Measurements from ENCODE around the gene IDH3A. TPM values are rescaled to one million over a fixed set of nuclear protein-coding genes. Genes with fewer than 3 reads are reported as not detected.

The IDH3A gene
- total RNA-seq, 1 donor from 2014 or later = 19.3 TPM

- no peak overlapping the region for H3K9ac ChIP-seq
- DNase-seq (ENCODE audit: low spot score) = no peak
- no peak overlapping the region for H3K4me3 ChIP-seq
- Mint-ChIP-seq H3K36me3 (peaks cover 12% of the 10 kb centered on the region), H3K4me1 (no peaks in the 10 kb centered on the region), H3K27ac (peak overlapping the region; percentile 54), H3K27me3 (ENCODE audit: insufficient read depth, low read depth) (no peaks in the 10 kb centered on the region), H3K4me3 (no peak overlapping the region), H3K9me3 (no peaks in the 10 kb centered on the region)
- H3K4me1 ChIP-seq = no peaks in the 10 kb centered on the region
- no peak overlapping the region for H3K4me2 ChIP-seq
- H3K79me2 ChIP-seq (ENCODE audit: low read depth) = no peaks in the 10 kb centered on the region
- H3K9me3 ChIP-seq (ENCODE audit: low read depth) = no peaks in the 10 kb centered on the region
- H2AFZ ChIP-seq (replicated peaks) = no peak overlapping the region
- no peaks in the 10 kb centered on the region for H3K27me3 ChIP-seq
- no peaks in the 10 kb centered on the region for H4K20me1 ChIP-seq (ENCODE audit: low read depth)
- no peak overlapping the region for H3K27ac ChIP-seq
- H3K36me3 ChIP-seq = no peaks in the 10 kb centered on the region
- TF ChIP-seq EZH2 (IDR thresholded peaks at IDR 0.05) (no peak), EZH2phosphoT487 (IDR thresholded peaks at IDR 0.05) (no peak), CTCF (IDR thresholded peaks at IDR 0.05) (no peak)
- no peaks in the 10 kb centered on the region for H3F3A ChIP-seq (ENCODE audit: low read depth)
These were observed 12.9 kb downstream of the IDH3A start for GRCh38 chr15:78162038-78162437.

- TF ChIP-seq CTCF (IDR thresholded peaks at IDR 0.05) (no peak), EZH2phosphoT487 (IDR thresholded peaks at IDR 0.05) (no peak), EZH2 (IDR thresholded peaks at IDR 0.05) (no peak)
- no peak overlapping the region for H2AFZ ChIP-seq (replicated peaks)
- DNase-seq (ENCODE audit: low spot score) = no peak
- H3K9ac ChIP-seq = no peak overlapping the region
- no peak overlapping the region for H3K4me2 ChIP-seq
- H3K4me3 Mint-ChIP-seq = no peak overlapping the region
- H3K9me3 Mint-ChIP-seq = no peaks in the 10 kb centered on the region
- H3K4me3 ChIP-seq = no peak overlapping the region
- no peaks in the 10 kb centered on the region for H3K79me2 ChIP-seq (ENCODE audit: low read depth)
- peaks cover 2% of the 10 kb centered on the region for H3K36me3 ChIP-seq
- H3K9me3 ChIP-seq (ENCODE audit: low read depth) = no peaks in the 10 kb centered on the region
- H3K27me3 Mint-ChIP-seq (ENCODE audit: insufficient read depth, low read depth) = no peaks in the 10 kb centered on the region
- H3K27ac ChIP-seq = no peak overlapping the region
- H3F3A ChIP-seq (ENCODE audit: low read depth) = no peaks in the 10 kb centered on the region
- H3K36me3 Mint-ChIP-seq = peaks cover 14% of the 10 kb centered on the region
- no peaks in the 10 kb centered on the region for H3K27me3 ChIP-seq
- H3K4me1 Mint-ChIP-seq = no peaks in the 10 kb centered on the region
- H4K20me1 ChIP-seq (ENCODE audit: low read depth) = no peaks in the 10 kb centered on the region
- no peak overlapping the region for H3K27ac Mint-ChIP-seq
- no peaks in the 10 kb centered on the region for H3K4me1 ChIP-seq
These were observed 14.8 kb downstream of the IDH3A start for GRCh38 chr15:78164010-78164409.

DNA sequence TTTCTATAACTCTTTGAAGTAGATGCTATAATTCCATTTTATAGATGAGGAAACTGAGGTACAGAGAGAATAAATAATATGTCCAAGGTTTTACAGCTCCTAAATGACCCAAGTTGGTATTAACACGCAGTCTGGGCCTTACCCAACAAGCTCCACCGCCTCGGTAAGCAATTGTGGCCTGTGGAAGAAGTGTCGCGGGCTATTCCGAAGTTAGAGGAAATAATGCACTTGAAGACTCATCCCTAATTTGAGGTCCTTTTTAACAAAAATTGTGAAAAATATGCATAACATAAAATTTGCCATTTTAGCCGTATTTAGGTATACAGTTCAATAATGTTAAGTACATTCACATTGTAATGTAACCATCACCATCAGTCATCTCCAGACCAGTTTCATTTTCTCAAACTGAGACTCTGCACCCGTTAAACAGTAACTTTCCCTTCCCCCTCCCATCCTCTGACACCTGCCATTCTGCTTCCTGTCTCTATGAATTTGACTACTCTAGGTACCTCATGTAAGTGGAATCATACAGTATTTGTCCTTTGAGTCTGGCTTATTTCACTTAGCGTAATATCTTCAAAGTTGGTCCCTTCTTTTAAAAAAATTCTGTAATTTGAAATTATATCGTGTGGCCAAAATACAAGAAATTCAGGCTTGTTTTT, 18.2 kb downstream of the IDH3A start:
- no peak for TF ChIP-seq CTCF (IDR thresholded peaks at IDR 0.05)
- TF ChIP-seq EZH2 (IDR thresholded peaks at IDR 0.05) = no peak
- no peak for TF ChIP-seq EZH2phosphoT487 (IDR thresholded peaks at IDR 0.05)
- no peaks in the 10 kb centered on the region for H3K9me3 Mint-ChIP-seq
- H3K36me3 ChIP-seq = peaks cover 4% of the 10 kb centered on the region

More for the DNA sequence above, 18.2 kb downstream of the IDH3A start:
- Histone ChIP-seq H3K4me2 (no peak overlapping the region), H3K27me3 (no peaks in the 10 kb centered on the region), H4K20me1 (ENCODE audit: low read depth) (no peaks in the 10 kb centered on the region), H2AFZ (replicated peaks) (no peak overlapping the region), H3F3A (ENCODE audit: low read depth) (no peaks in the 10 kb centered on the region), H3K27ac (no peak overlapping the region), H3K9me3 (ENCODE audit: low read depth) (no peaks in the 10 kb centered on the region), H3K79me2 (ENCODE audit: low read depth) (no peaks in the 10 kb centered on the region), H3K4me1 (no peaks in the 10 kb centered on the region), H3K9ac (no peak overlapping the region), H3K4me3 (no peak overlapping the region)
- no peaks in the 10 kb centered on the region for H3K27me3 Mint-ChIP-seq (ENCODE audit: insufficient read depth, low read depth)
- peaks cover 16% of the 10 kb centered on the region for H3K36me3 Mint-ChIP-seq
- no peak overlapping the region for H3K4me3 Mint-ChIP-seq
- no peaks in the 10 kb centered on the region for H3K4me1 Mint-ChIP-seq
- no peak for DNase-seq (ENCODE audit: low spot score)
- no peak overlapping the region for H3K27ac Mint-ChIP-seq

Data from neural progenitor cell (in vitro differentiated cells).